A549 treated with RU486 at 1 μM for 4 hours (cell line): ENCODE results near the gene PCGF2. TPM values are rescaled to one million over a fixed set of nuclear protein-coding genes. Genes with fewer than 3 reads are reported as not detected.

Experiments
- total RNA-seq: library from RNA; stranded (reverse); fragments of 200-300 nt; extraction: Qiagen RNA extraction; gene quantifications from 5 replicates; pipeline ENCODE4 v1.2.3, GENCODE V29; 2022; ENCODE audit warnings: low read depth

PCGF2 gene
- total RNA-seq = 33.9 to 64.1 TPM (median 57.3 TPM) in 5 replicates

DNA sequence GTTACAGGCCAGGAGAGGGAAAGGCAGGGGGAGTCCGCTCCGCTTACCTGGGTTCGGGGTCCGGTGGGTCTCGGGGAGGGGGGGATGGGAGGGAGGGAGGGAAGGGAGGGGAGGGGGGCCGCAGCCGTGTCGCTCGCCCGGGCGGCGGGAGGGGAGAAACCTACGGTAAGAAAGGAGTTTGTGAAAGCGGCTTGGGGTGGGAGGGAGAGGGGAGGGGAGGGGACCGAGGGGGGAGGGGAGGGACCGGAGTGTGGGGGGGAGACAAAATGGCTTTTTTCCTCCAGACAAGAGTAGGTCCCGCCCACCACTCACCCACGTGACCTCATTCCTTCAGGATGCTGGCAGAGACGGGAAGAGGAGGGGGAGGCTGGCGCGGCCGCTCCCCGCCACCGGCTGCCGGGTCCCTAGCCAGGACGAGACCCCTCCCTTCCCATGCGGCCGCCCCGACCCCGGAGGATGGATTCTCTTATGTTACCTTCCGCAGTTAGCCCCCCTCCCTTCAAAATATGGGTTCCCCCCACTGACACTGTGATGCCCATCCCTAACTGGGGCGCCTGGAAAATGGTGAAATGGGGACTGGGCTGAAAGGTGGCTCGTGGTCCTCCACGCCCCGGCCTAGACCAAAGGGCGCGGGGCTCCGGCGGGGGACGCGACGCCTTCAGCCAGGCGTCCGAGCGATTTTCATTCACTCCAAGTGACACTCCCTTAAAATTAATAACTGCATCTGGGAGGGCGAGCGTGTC, at the start of gene PCGF2:
Gene PCGF2, minus strand, starts transcription at position 188 of the 743 bp plus-strand sequence. CDS start 7,934 bp downstream, outside the sequence.

DNA sequence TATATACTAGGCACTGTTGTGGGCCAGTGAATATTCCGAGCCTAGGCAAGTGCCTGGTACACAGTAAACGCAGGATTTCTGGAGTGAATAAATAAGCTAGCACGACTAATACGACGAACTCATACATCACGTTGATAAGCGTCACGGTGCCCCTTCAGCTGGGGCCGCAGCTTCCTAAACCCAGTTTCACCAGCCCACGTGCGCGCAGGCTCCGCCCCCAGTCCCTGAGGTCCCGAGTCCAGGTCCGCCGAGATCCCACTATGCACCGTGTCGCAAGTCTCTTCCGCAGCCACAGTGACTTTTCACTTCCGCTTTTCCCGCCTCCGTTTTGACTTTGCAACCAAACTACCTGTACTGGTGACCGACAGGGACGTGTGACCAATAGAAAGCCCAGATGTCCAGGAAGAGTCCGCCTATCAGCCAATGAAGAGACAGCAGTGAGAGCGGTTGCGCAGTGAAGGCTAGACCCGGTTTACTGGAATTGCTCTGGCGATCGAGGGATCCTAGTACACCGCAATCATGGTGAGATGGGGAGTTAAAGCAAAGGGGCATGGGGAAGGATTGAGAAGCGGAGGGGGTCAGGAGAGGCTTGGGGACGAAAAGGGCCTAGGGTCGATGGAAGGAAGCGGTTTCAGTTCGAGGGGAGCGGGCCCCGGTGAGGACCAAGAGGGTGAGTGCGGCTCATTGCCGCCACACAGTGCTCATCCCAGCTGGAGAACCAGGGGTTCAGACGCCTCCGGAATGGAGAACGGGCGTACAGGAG, 4.4 kb upstream of the PCGF2 start, which contains the start of gene PSMB3:
Gene PSMB3, plus strand, starts transcription at position 434 of the 763 bp plus-strand sequence. Its CDS starts 86 bp downstream, at position 520.

DNA sequence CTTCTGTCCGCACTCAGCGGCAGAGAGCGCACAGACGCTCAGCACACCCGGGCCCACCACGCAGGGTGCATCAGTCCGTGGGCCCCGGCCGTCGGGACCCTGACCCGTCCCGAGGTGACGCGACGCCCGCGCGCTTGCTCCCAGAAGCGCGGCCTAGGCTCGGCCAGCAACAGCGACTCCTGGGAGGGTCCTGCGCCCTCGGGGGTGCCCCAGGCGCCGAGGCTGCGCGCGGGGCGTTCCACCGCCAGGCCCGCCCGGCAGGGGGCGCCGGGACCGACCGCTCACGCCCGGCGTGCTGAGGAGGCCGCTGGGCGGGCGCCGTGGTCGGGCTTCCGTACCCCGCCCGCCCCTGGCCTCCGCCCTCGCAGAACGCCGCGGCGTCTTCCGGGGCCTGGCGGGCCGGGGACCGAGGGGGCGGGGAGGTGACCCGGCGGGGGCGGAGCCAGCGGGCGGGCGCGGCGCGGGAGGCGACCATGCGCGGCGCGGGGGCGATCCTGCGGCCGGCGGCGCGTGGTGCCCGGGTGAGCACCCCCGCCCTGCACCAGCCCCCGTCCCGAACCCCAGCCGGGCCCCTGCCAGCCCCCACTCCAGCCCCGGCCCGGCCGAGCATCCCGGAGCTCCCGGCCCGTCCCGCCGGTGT, 18.1 kb downstream of the PCGF2 start, which contains the start of gene CISD3:
Gene CISD3, plus strand, starts transcription at position 456 of the 640 bp plus-strand sequence. Its CDS starts 18 bp downstream, at position 474.

DNA sequence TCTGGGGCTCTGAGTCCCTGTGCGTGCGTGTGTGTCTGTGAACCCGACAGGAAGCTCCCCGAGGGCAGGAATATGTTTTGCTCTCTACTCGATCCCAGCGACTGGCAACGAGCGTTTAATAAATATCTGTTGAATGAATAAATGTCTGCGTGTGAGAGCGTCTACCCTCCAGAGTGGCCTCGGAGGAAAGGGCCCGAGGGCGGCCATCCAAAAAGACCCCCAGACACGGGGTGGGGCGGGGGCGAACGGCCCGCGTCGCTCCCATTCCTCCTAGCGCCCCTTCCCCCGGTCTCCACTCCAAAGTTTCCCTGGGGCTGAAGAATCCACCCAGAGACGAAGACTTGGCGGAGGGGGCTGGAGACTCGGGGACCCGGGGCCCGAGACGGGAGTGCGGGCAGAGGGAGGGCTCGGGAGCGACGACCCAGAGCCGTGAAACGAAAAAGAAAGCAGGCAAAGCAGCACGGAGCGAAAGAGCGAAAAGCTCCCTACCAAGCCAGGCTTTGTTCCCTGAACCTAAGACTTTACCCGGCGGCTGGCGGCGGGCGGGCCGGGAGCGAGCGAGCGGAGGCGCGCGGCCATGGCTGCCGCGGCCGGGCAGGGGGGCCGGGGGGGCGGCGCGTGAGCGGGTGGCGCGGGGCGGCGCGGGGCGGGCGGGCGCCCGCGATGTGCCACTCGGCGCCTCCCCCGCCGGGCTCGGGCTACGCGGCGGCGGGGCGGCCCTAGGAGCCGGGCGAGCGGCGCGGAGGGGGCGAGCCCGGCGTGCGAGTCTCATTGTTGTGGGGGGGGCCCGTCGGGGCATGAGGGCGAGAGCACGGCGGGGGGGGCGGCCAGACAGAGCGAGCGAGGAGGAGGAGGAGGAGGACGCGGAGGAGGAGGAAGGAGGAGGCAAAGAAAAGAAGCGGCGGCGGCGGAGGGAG, 43.3 kb downstream of the PCGF2 start, which contains the start of gene MLLT6:
Gene MLLT6, plus strand, starts transcription at position 668 of the 917 bp plus-strand sequence. CDS start 360 bp downstream, outside the sequence.

Other genes with a start within 250 kb of the PCGF2 start
- gene SRCIN1, start 142.4 kb downstream of the PCGF2 start, total RNA-seq = 1.7 to 3.0 TPM (median 2.9 TPM) in 5 replicates
- gene EPOP, start 73.4 kb downstream of the PCGF2 start, total RNA-seq = 11.3 to 15.3 TPM (median 14.3 TPM) in 5 replicates
- 22.3 to 34.3 TPM (median 30.7 TPM) in 5 replicates for gene MLLT6, start 43.1 kb downstream of the PCGF2 start, total RNA-seq
- 52.6 to 106 TPM (median 90.7 TPM) in 5 replicates for gene CISD3, start 18.0 kb downstream of the PCGF2 start, total RNA-seq
- 331 to 501 TPM (median 436 TPM) in 5 replicates for gene PSMB3, start 4.4 kb upstream of the PCGF2 start, total RNA-seq
- 34.0 to 42.2 TPM (median 38.8 TPM) in 5 replicates for gene PIP4K2B, start 51.2 kb upstream of the PCGF2 start, total RNA-seq
- gene CWC25, start 77.0 kb upstream of the PCGF2 start, total RNA-seq = 22.5 to 25.5 TPM (median 22.7 TPM) in 5 replicates
- 2,582 to 3,048 TPM (median 2,606 TPM) in 5 replicates for gene RPL23, start 105.4 kb upstream of the PCGF2 start, total RNA-seq
- 245 to 270 TPM (median 262 TPM) in 5 replicates for gene LASP1, start 121.7 kb upstream of the PCGF2 start, total RNA-seq
- gene FBXO47, start 219.1 kb upstream of the PCGF2 start, total RNA-seq = not detected in 5 replicates